Measurements from ENCODE around the gene EREG.
"Not testable (repeated sequence)": the region's sequence is repeated elsewhere in the genome, so short reads cannot be mapped to it uniquely, and the experiment has no call there.

EREG gene

GRCh38 chr4:74327762-74328161, 37.2 kb upstream of the EREG start:
- Histone ChIP-seq H3K9me3 (ENCODE audit: control insufficient read depth, insufficient read depth, low read length) (no peaks in the 10 kb centered on the region), H3K27ac (ENCODE audit: low read depth, low read length) (no peak overlapping the region), H3K9ac (ENCODE audit: low read depth, low read length) (no peak overlapping the region), H3K27me3 (ENCODE audit: control insufficient read depth, insufficient read depth, low read length) (no peaks in the 10 kb centered on the region), H3K36me3 (ENCODE audit: control insufficient read depth, insufficient read depth, low read length) (no peaks in the 10 kb centered on the region), H3K4me3 (ENCODE audit: low read depth, low read length) (no peak overlapping the region), H3K4me1 (ENCODE audit: control insufficient read depth, insufficient read depth, low read length) (peaks cover 14% of the 10 kb centered on the region)

DNA sequence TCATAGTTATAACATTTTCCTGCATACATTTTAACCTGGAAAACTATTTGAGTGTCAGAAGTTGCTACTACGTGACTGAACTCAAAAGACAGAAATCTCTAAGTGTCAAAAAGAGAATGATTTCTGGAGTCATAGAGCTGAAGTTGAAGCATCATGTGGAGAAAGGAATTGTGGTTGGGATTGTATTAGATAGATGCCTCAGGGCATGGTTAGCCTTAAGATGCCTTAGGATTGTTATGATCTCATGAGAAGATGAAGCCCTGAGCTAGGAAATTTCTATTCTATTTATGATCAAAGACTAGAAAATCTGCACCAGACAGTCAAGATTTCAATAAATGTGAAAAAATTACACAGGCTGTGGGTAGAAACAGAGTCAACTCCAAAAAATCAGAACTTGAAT, 36.4 kb upstream of the EREG start:
- H3K9me3 ChIP-seq (ENCODE audit: control insufficient read depth, insufficient read depth, low read length) = no peaks in the 10 kb centered on the region
- H3K27me3 ChIP-seq (ENCODE audit: control insufficient read depth, insufficient read depth, low read length) = no peaks in the 10 kb centered on the region
- no peaks in the 10 kb centered on the region for H3K36me3 ChIP-seq (ENCODE audit: control insufficient read depth, insufficient read depth, low read length)
- peaks cover 10% of the 10 kb centered on the region for H3K4me1 ChIP-seq (ENCODE audit: control insufficient read depth, insufficient read depth, low read length)
- H3K4me3 ChIP-seq (ENCODE audit: low read depth, low read length) = no peak overlapping the region
- no peak overlapping the region for H3K27ac ChIP-seq (ENCODE audit: low read depth, low read length)
- H3K9ac ChIP-seq (ENCODE audit: low read depth, low read length) = no peak overlapping the region

DNA sequence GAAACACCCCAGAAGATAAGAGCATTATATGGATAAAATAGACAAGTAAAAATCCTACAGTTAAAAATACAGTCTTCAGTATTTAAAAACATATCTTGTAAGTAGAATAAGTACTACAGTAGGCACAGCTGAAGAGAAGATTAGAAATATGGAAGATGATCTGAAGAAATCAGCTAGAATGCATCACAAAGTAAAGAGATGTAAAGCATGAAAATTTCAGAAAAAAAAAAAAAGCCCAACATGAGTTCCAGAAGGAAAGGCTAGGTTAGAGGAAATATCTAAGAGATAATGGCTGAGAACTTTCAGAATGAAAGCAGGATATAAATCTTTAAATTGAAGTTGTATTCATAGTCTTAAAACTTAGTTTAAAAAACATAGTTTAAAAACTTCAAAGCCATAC, 35.6 kb upstream of the EREG start:
- H3K4me1 ChIP-seq (ENCODE audit: control insufficient read depth, insufficient read depth, low read length) = peaks cover 2% of the 10 kb centered on the region; the same call in 1 of the 2 replicates
- H3K9ac ChIP-seq (ENCODE audit: low read depth, low read length) = no peak overlapping the region
- H3K9me3 ChIP-seq (ENCODE audit: control insufficient read depth, insufficient read depth, low read length) = no peaks in the 10 kb centered on the region
- no peak overlapping the region for H3K4me3 ChIP-seq (ENCODE audit: low read depth, low read length)
- H3K27me3 ChIP-seq (ENCODE audit: control insufficient read depth, insufficient read depth, low read length) = no peaks in the 10 kb centered on the region
- no peak overlapping the region for H3K27ac ChIP-seq (ENCODE audit: low read depth, low read length)
- H3K36me3 ChIP-seq (ENCODE audit: control insufficient read depth, insufficient read depth, low read length) = no peaks in the 10 kb centered on the region

GRCh38 chr4:74330295-74330750, 34.6 kb upstream of the EREG start:
- Histone ChIP-seq H3K4me3 (ENCODE audit: low read depth, low read length) (no peak overlapping the region), H3K27ac (ENCODE audit: low read depth, low read length) (no peak overlapping the region), H3K27me3 (ENCODE audit: control insufficient read depth, insufficient read depth, low read length) (no peaks in the 10 kb centered on the region), H3K4me1 (ENCODE audit: control insufficient read depth, insufficient read depth, low read length) (no peaks in the 10 kb centered on the region), H3K9ac (ENCODE audit: low read depth, low read length) (no peak overlapping the region), H3K36me3 (ENCODE audit: control insufficient read depth, insufficient read depth, low read length) (no peaks in the 10 kb centered on the region), H3K9me3 (ENCODE audit: control insufficient read depth, insufficient read depth, low read length) (no peaks in the 10 kb centered on the region)

GRCh38 chr4:74331252-74331651, 33.7 kb upstream of the EREG start:
- Histone ChIP-seq H3K9ac (ENCODE audit: low read depth, low read length) (no peak overlapping the region), H3K27me3 (ENCODE audit: control insufficient read depth, insufficient read depth, low read length) (no peaks in the 10 kb centered on the region), H3K4me1 (ENCODE audit: control insufficient read depth, insufficient read depth, low read length) (no peaks in the 10 kb centered on the region), H3K9me3 (ENCODE audit: control insufficient read depth, insufficient read depth, low read length) (no peaks in the 10 kb centered on the region), H3K36me3 (ENCODE audit: control insufficient read depth, insufficient read depth, low read length) (no peaks in the 10 kb centered on the region), H3K4me3 (ENCODE audit: low read depth, low read length) (no peak overlapping the region), H3K27ac (ENCODE audit: low read depth, low read length) (no peak overlapping the region)

GRCh38 chr4:74331944-74332343, 33.0 kb upstream of the EREG start:
- no peaks in the 10 kb centered on the region for H3K36me3 ChIP-seq (ENCODE audit: control insufficient read depth, insufficient read depth, low read length)
- no peak overlapping the region for H3K9ac ChIP-seq (ENCODE audit: low read depth, low read length)
- H3K27me3 ChIP-seq (ENCODE audit: control insufficient read depth, insufficient read depth, low read length) = no peaks in the 10 kb centered on the region
- no peak overlapping the region for H3K27ac ChIP-seq (ENCODE audit: low read depth, low read length)
- H3K4me1 ChIP-seq (ENCODE audit: control insufficient read depth, insufficient read depth, low read length) = no peaks in the 10 kb centered on the region
- H3K4me3 ChIP-seq (ENCODE audit: low read depth, low read length) = no peak overlapping the region
- H3K9me3 ChIP-seq (ENCODE audit: control insufficient read depth, insufficient read depth, low read length) = no peaks in the 10 kb centered on the region

DNA sequence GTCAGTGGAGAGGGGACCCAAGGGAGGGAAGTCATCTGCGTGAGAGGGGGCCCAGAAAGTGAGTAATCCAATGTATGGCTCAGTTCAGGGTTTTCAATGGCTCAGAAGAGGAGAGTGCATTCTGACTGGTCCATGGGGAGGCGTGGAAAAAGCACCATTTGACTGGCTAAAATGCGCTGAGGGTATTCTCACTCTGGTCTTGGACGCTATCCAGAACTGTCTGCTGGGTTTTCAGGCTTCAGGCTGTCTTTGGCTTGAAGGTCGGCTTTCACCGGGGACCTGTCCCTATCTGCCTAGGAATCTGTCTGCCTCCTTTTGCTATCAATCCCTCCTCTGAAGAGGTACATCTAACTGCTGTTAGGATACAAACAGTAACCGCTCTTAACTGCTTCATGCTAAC, 30.3 kb upstream of the EREG start:
- no peaks in the 10 kb centered on the region for H3K4me1 ChIP-seq (ENCODE audit: control insufficient read depth, insufficient read depth, low read length)
- H3K4me3 ChIP-seq (ENCODE audit: low read depth, low read length) = no peak overlapping the region
- H3K27ac ChIP-seq (ENCODE audit: low read depth, low read length) = no peak overlapping the region
- H3K36me3 ChIP-seq (ENCODE audit: control insufficient read depth, insufficient read depth, low read length) = no peaks in the 10 kb centered on the region
- H3K27me3 ChIP-seq (ENCODE audit: control insufficient read depth, insufficient read depth, low read length) = no peaks in the 10 kb centered on the region
- no peak overlapping the region for H3K9ac ChIP-seq (ENCODE audit: low read depth, low read length)
- H3K9me3 ChIP-seq (ENCODE audit: control insufficient read depth, insufficient read depth, low read length) = no peaks in the 10 kb centered on the region

DNA sequence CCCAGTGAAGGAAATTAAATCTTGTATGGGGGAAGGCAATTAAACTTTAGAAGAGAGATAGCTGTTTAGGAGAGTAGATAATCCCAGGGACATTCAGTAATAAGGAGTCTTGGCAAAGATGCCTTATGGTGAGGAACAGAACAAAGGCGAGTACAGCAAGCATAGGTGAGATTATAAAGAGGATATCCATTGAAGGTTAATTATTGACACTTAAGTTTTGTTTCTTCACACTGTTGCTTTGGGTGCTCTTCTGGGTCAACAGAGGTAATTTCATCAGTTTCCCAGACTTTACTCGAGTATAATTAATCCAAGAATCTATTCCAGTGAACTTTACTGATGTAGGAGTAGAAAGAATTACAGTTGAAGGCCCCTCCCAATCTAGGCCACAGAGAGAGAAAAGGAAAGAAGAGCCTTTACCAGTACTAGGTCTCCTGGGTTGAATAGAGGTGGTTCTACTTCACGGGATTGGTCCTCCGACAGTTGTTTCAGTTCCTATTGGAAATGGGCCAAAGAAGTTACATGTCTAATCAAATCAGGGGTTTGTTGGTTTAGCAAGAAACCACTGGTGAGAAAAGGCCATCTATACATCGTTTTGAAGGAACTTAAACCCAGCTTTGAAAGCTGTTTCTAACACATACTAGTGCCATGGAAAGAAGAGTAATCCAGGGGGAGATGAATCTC, 29.5 kb upstream of the EREG start:
- no peaks in the 10 kb centered on the region for H3K27me3 ChIP-seq (ENCODE audit: control insufficient read depth, insufficient read depth, low read length)
- no peaks in the 10 kb centered on the region for H3K36me3 ChIP-seq (ENCODE audit: control insufficient read depth, insufficient read depth, low read length)
- no peaks in the 10 kb centered on the region for H3K4me1 ChIP-seq (ENCODE audit: control insufficient read depth, insufficient read depth, low read length)
- H3K27ac ChIP-seq (ENCODE audit: low read depth, low read length) = no peak overlapping the region
- no peaks in the 10 kb centered on the region for H3K9me3 ChIP-seq (ENCODE audit: control insufficient read depth, insufficient read depth, low read length)
- no peak overlapping the region for H3K4me3 ChIP-seq (ENCODE audit: low read depth, low read length)
- H3K9ac ChIP-seq (ENCODE audit: low read depth, low read length) = no peak overlapping the region

DNA sequence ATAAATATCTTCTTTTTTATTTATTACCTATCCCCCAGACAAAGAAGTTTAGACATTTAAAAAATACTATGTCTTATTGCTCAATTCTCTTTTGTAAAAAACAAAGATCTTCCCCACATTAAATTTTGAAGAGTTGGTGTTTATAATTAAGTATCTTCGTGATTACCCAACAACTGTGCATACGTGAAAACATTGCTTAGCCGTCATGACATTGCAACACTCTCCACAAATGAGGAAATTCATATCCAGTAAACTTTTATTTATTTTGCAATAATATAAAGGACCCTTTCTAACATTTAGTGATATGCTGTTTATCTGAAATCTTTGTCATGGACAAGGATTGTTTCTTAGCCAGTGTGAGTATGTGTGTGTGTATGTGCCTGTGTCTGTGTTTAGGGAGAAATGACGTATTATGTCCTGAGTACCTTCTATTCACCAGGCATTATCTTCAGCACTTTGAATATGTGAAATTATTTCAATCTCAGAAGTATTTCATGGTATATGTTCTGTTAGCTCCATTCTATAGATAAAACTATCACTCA, 26.1 kb upstream of the EREG start:
- H3K4me1 ChIP-seq (ENCODE audit: control insufficient read depth, insufficient read depth, low read length) = no peaks in the 10 kb centered on the region
- H3K36me3 ChIP-seq (ENCODE audit: control insufficient read depth, insufficient read depth, low read length) = no peaks in the 10 kb centered on the region
- H3K9me3 ChIP-seq (ENCODE audit: control insufficient read depth, insufficient read depth, low read length) = peaks cover 10% of the 10 kb centered on the region
- H3K27ac ChIP-seq (ENCODE audit: low read depth, low read length) = no peak overlapping the region
- no peak overlapping the region for H3K4me3 ChIP-seq (ENCODE audit: low read depth, low read length)
- H3K9ac ChIP-seq (ENCODE audit: low read depth, low read length) = no peak overlapping the region
- H3K27me3 ChIP-seq (ENCODE audit: control insufficient read depth, insufficient read depth, low read length) = no peaks in the 10 kb centered on the region

GRCh38 chr4:74339501-74339900, 25.4 kb upstream of the EREG start:
- Histone ChIP-seq H3K36me3 (ENCODE audit: control insufficient read depth, insufficient read depth, low read length) (no peaks in the 10 kb centered on the region), H3K9me3 (ENCODE audit: control insufficient read depth, insufficient read depth, low read length) (peaks cover 17% of the 10 kb centered on the region), H3K27me3 (ENCODE audit: control insufficient read depth, insufficient read depth, low read length) (no peaks in the 10 kb centered on the region), H3K9ac (ENCODE audit: low read depth, low read length) (no peak overlapping the region), H3K4me1 (ENCODE audit: control insufficient read depth, insufficient read depth, low read length) (no peaks in the 10 kb centered on the region), H3K4me3 (ENCODE audit: low read depth, low read length) (no peak overlapping the region), H3K27ac (ENCODE audit: low read depth, low read length) (no peak overlapping the region)

GRCh38 chr4:74340421-74340820, 24.5 kb upstream of the EREG start:
- not testable (repeated sequence) for H3K36me3 ChIP-seq (ENCODE audit: control insufficient read depth, insufficient read depth, low read length); H3K27ac ChIP-seq (ENCODE audit: low read depth, low read length); H3K4me3 ChIP-seq (ENCODE audit: low read depth, low read length); H3K4me1 ChIP-seq (ENCODE audit: control insufficient read depth, insufficient read depth, low read length); H3K27me3 ChIP-seq (ENCODE audit: control insufficient read depth, insufficient read depth, low read length); H3K9ac ChIP-seq (ENCODE audit: low read depth, low read length)
- H3K9me3 ChIP-seq (ENCODE audit: control insufficient read depth, insufficient read depth, low read length) = peaks cover 25% of the 10 kb centered on the region

Data from HUES48 (cell line).